Karpas-422 (cell line): ENCODE results near the gene ZNF500. TPM values are rescaled to one million over a fixed set of nuclear protein-coding genes. Genes with fewer than 3 reads are reported as not detected.
A peak's percentile ranks its signal among the peaks of the same experiment; 100 is the strongest.

Source experiments
- DNase-seq: peaks from one replicate; pipeline ENCODE4 v3.0.0-alpha.2; 2015
- H2AFZ ChIP-seq: fragments of 200-600 bp; sonication (generic); 2 replicates; pipeline ENCODE4 v1.6.1; 2014; ENCODE audit warnings: antibody characterized with exemption, low read length, mixed read lengths
- H3K27ac ChIP-seq: fragments of 200-600 bp; sonication (generic); 2 replicates; pipeline ENCODE4 v1.5.1; 2014; ENCODE audit warnings: mild to moderate bottlenecking, low read length, moderate library complexity
- H3K27me3 ChIP-seq: fragments of 200-600 bp; sonication (generic); 2 replicates; pipeline ENCODE4 v1.6.1; 2014; ENCODE audit warnings: low read length, mixed read lengths
- H3K36me3 ChIP-seq: fragments of 200-600 bp; sonication (generic); 2 replicates; pipeline ENCODE4 v1.6.1; 2014; ENCODE audit warnings: low read length, mixed read lengths; ENCODE audit not compliant: insufficient read depth
- H3K4me1 ChIP-seq: fragments of 200-600 bp; sonication (generic); 2 replicates; pipeline ENCODE4 v1.6.1; 2014; ENCODE audit warnings: mild to moderate bottlenecking, low read length, mixed read lengths
- H3K4me2 ChIP-seq: fragments of 200-600 bp; sonication (generic); 2 replicates; pipeline ENCODE4 v1.6.1; 2014; ENCODE audit warnings: low read length, low read depth, mild to moderate bottlenecking; ENCODE audit not compliant: poor library complexity, severe bottlenecking
- H3K4me3 ChIP-seq: fragments of 200-600 bp; sonication (generic); 2 replicates; pipeline ENCODE4 v1.5.1; 2014; ENCODE audit warnings: mild to moderate bottlenecking, antibody characterized with exemption, low read length, mixed read lengths
- H3K79me2 ChIP-seq: fragments of 200-600 bp; sonication (generic); 2 replicates; pipeline ENCODE4 v1.6.1; 2014; ENCODE audit warnings: mild to moderate bottlenecking, low read length, mixed read lengths
- H3K9ac ChIP-seq: fragments of 200-600 bp; sonication (generic); 2 replicates; pipeline ENCODE4 v1.6.0; 2014; ENCODE audit warnings: low read length
- H3K9me2 ChIP-seq: fragments of 200-600 bp; sonication (generic), shearing (Covaris generic); replicated peaks from 2 replicates; pipeline ENCODE4 v1.6.0; 2014; ENCODE audit warnings: mild to moderate bottlenecking, low read length, moderate library complexity; ENCODE audit not compliant: insufficient read depth
- H3K9me3 ChIP-seq: fragments of 300-700, 200-600 bp; sonication (generic); 2 replicates; pipeline ENCODE4 v1.6.1; 2014; ENCODE audit warnings: low read length, mixed read lengths
- H4K20me1 ChIP-seq: fragments of 200-600 bp; sonication (generic); 2 replicates; pipeline ENCODE4 v1.6.1; 2014; ENCODE audit warnings: mild to moderate bottlenecking, antibody characterized with exemption, low read length, low read depth; ENCODE audit not compliant: insufficient read depth
- total RNA-seq: library from RNA; depleted of rRNA; stranded (reverse); fragments of >200 nt; shearing (Covaris generic); gene quantifications from 2 replicates; pipeline ENCODE4 v1.2.3, GENCODE V29; 2014; ENCODE audit warnings: low replicate concordance; rRNA removed

ZNF500 gene
- 4.9 and 11.9 TPM in 2 replicates for total RNA-seq

GRCh38 chr16:4766875-4767628 is at the start of gene ZNF500:
ZNF500 (minus strand) TSS chr16:4767162; CDS start chr16:4765978, 1,184 bp downstream.
- H2AFZ ChIP-seq = peak within 1 kb of the TSS; percentile 97
- peak; percentile 98 for DNase-seq

GRCh38 chr16:4814542-4815173 is 47.7 kb upstream of the ZNF500 start:
- H4K20me1 ChIP-seq = no peaks in the 10 kb centered on the region
- DNase-seq = no peak

More at GRCh38 chr16:4766875-4767628, at the start of gene ZNF500:
- Histone ChIP-seq H3K4me3 (peak within 1 kb of the TSS; percentile 100), H3K9me2 (no peaks in the 10 kb centered on the region), H3K27me3 (no peaks in the 10 kb centered on the region), H3K9me3 (no peaks in the 10 kb centered on the region), H3K4me1 (peaks cover 27% of the 10 kb centered on the region), H3K9ac (peak within 1 kb of the TSS; percentile 97), H4K20me1 (no peaks in the 10 kb centered on the region), H3K36me3 (peaks cover 4% of the 10 kb centered on the region; the same call in 1 of the 2 replicates), H3K79me2 (peaks cover 22% of the 10 kb centered on the region), H3K4me2 (peak within 1 kb of the TSS; percentile 91), H3K27ac (no peak within 1 kb of the TSS)

GRCh38 chr16:4814046-4814445 is 47.1 kb upstream of the ZNF500 start:
- Histone ChIP-seq H3K9me2 (no peaks in the 10 kb centered on the region), H3K4me3 (no peak overlapping the region), H3K36me3 (peaks cover 26% of the 10 kb centered on the region), H3K4me1 (no peaks in the 10 kb centered on the region), H2AFZ (no peak overlapping the region), H3K9ac (no peak overlapping the region), H3K27me3 (no peaks in the 10 kb centered on the region), H3K27ac (no peak overlapping the region), H4K20me1 (no peaks in the 10 kb centered on the region), H3K9me3 (no peaks in the 10 kb centered on the region), H3K79me2 (no peaks in the 10 kb centered on the region), H3K4me2 (no peak overlapping the region)
- no peak for DNase-seq

More at GRCh38 chr16:4814542-4815173, 47.7 kb upstream of the ZNF500 start:
- Histone ChIP-seq H3K4me3 (no peak overlapping the region), H3K9me3 (no peaks in the 10 kb centered on the region), H2AFZ (no peak overlapping the region), H3K4me2 (no peak overlapping the region), H3K9ac (no peak overlapping the region), H3K27me3 (no peaks in the 10 kb centered on the region), H3K9me2 (no peaks in the 10 kb centered on the region), H3K4me1 (no peaks in the 10 kb centered on the region), H3K27ac (no peak overlapping the region), H3K36me3 (peaks cover 29% of the 10 kb centered on the region), H3K79me2 (no peaks in the 10 kb centered on the region)

- H3K27ac ChIP-seq = no peak overlapping the region
- H3K36me3 ChIP-seq = peaks cover 26% of the 10 kb centered on the region
Observed at GRCh38 chr16:4813251-4814003, 46.5 kb upstream of the ZNF500 start.

GRCh38 chr16:4811773-4812172 is 44.8 kb upstream of the ZNF500 start:
- H3K4me3 ChIP-seq = no peak overlapping the region
- H3K27ac ChIP-seq = no peak overlapping the region
- H3K9me2 ChIP-seq = no peaks in the 10 kb centered on the region
- no peak overlapping the region for H3K4me2 ChIP-seq
- no peaks in the 10 kb centered on the region for H3K79me2 ChIP-seq
- H4K20me1 ChIP-seq = no peaks in the 10 kb centered on the region
- H3K4me1 ChIP-seq = no peaks in the 10 kb centered on the region
- peaks cover 29% of the 10 kb centered on the region for H3K36me3 ChIP-seq
- H3K9ac ChIP-seq = no peak overlapping the region
- no peak overlapping the region for H2AFZ ChIP-seq
- DNase-seq = no peak
- no peaks in the 10 kb centered on the region for H3K27me3 ChIP-seq
- H3K9me3 ChIP-seq = no peaks in the 10 kb centered on the region

More at GRCh38 chr16:4813251-4814003, 46.5 kb upstream of the ZNF500 start:
- H4K20me1 ChIP-seq = no peaks in the 10 kb centered on the region
- H3K9me3 ChIP-seq = no peaks in the 10 kb centered on the region
- H3K4me1 ChIP-seq = no peaks in the 10 kb centered on the region
- H3K9ac ChIP-seq = no peak overlapping the region
- no peak overlapping the region for H3K4me3 ChIP-seq
- H3K9me2 ChIP-seq = no peaks in the 10 kb centered on the region
- H3K4me2 ChIP-seq = no peak overlapping the region
- H3K27me3 ChIP-seq = no peaks in the 10 kb centered on the region
- H2AFZ ChIP-seq = no peak overlapping the region
- no peak for DNase-seq
- no peaks in the 10 kb centered on the region for H3K79me2 ChIP-seq

- peaks cover 29% of the 10 kb centered on the region for H3K36me3 ChIP-seq
- no peaks in the 10 kb centered on the region for H3K9me2 ChIP-seq
- no peak overlapping the region for H2AFZ ChIP-seq
- no peaks in the 10 kb centered on the region for H3K27me3 ChIP-seq
- no peak overlapping the region for H3K4me3 ChIP-seq
- no peaks in the 10 kb centered on the region for H4K20me1 ChIP-seq
- H3K9ac ChIP-seq = no peak overlapping the region
- peaks cover 1% of the 10 kb centered on the region; the same call in 1 of the 2 replicates for H3K4me1 ChIP-seq
- H3K9me3 ChIP-seq = no peaks in the 10 kb centered on the region
- H3K79me2 ChIP-seq = no peaks in the 10 kb centered on the region
- no peak for DNase-seq
- H3K27ac ChIP-seq = no peak overlapping the region
- no peak overlapping the region for H3K4me2 ChIP-seq
Observed at GRCh38 chr16:4811242-4811641, 44.3 kb upstream of the ZNF500 start.

- Histone ChIP-seq H3K4me1 (peaks cover 40% of the 10 kb centered on the region), H2AFZ (no peak overlapping the region), H3K9ac (no peak overlapping the region), H3K4me2 (no peak overlapping the region), H3K9me2 (no peaks in the 10 kb centered on the region), H3K27me3 (no peaks in the 10 kb centered on the region), H3K27ac (no peak overlapping the region), H4K20me1 (no peaks in the 10 kb centered on the region), H3K36me3 (peaks cover 11% of the 10 kb centered on the region), H3K4me3 (no peak overlapping the region), H3K9me3 (no peaks in the 10 kb centered on the region), H3K79me2 (no peaks in the 10 kb centered on the region)
- DNase-seq = no peak
Observed at GRCh38 chr16:4806280-4806679, 39.3 kb upstream of the ZNF500 start.

GRCh38 chr16:4805231-4805630 is 38.3 kb upstream of the ZNF500 start:
- no peaks in the 10 kb centered on the region for H3K9me2 ChIP-seq
- peaks cover 8% of the 10 kb centered on the region for H3K36me3 ChIP-seq
- peak overlapping the region; percentile 99 for H3K4me2 ChIP-seq
- H3K27me3 ChIP-seq = no peaks in the 10 kb centered on the region
- no peaks in the 10 kb centered on the region for H3K9me3 ChIP-seq
- H3K9ac ChIP-seq = peak overlapping the region; percentile 17; the same call in 1 of the 2 replicates
- H3K4me3 ChIP-seq = no peak overlapping the region
- no peaks in the 10 kb centered on the region for H3K79me2 ChIP-seq
- no peaks in the 10 kb centered on the region for H4K20me1 ChIP-seq
- peak overlapping the region; percentile 87; the same call in 1 of the 2 replicates for H3K27ac ChIP-seq
- no peak for DNase-seq
- no peak overlapping the region for H2AFZ ChIP-seq
- H3K4me1 ChIP-seq = peaks cover 48% of the 10 kb centered on the region
